ENCODE results near the gene FOXN4.

DNA sequence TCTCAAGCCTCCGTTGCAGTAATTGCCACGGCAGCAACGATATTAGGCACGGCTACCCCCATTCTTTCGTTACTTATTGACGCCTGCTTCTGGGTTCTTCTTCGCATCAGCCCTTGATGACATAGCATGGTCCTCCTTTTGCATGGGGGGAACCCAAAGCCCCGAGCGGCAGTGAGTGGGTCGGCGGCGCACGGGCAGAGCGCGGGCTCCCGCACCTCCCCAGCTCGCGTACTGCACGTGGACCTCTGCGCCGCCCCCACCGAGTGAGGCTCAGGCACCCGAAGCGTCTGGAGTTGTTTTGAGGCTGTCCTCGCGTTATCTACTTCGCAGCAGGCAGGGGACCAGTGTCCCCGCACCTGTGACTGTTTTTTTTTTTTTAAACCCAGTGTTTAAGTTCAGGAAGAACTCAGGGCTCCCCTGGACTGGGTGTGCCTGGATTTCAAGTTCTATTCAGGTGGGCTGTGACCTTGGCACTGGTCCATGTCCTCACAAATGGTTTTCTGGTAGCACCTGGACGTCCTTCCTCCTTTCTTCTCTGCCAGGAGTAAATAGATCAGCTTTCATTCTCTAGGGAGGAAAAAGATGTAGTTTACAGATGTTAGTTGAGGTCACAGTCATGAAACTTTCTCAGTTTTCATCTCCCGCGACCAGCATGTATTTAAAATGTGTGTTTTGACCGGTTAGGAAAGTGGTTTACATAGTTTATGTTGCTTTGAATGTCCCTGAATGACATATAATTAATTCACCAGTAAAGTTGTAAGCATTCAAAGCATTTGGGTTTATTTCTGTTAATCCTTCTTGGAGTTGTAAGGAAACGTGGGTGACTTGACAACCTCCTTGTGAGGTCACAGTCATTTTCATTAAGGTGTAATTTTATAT lies 1.4 kb upstream of the FOXN4 start:
- TF ChIP-seq, protein P1, sequence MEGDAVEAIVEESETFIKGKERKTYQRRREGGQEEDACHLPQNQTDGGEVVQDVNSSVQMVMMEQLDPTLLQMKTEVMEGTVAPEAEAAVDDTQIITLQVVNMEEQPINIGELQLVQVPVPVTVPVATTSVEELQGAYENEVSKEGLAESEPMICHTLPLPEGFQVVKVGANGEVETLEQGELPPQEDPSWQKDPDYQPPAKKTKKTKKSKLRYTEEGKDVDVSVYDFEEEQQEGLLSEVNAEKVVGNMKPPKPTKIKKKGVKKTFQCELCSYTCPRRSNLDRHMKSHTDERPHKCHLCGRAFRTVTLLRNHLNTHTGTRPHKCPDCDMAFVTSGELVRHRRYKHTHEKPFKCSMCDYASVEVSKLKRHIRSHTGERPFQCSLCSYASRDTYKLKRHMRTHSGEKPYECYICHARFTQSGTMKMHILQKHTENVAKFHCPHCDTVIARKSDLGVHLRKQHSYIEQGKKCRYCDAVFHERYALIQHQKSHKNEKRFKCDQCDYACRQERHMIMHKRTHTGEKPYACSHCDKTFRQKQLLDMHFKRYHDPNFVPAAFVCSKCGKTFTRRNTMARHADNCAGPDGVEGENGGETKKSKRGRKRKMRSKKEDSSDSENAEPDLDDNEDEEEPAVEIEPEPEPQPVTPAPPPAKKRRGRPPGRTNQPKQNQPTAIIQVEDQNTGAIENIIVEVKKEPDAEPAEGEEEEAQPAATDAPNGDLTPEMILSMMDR (IDR thresholded peaks at IDR 0.05): no peak
- no peak for TF ChIP-seq ZFX (IDR thresholded peaks at IDR 0.05; ENCODE audit: borderline replicate concordance)

All from 22Rv1 (cell line).